HG03159 (cell line): ENCODE results near the gene TAOK1.

ENCODE experiments used
- ATAC-seq: cut with Tn5 transposase; IDR thresholded peaks from one replicate; pipeline ENCODE4 v1.9.1; 2021; ENCODE audit warnings: mild to moderate bottlenecking, moderate library complexity; ENCODE audit not compliant: unreplicated experiment

Gene TAOK1

GRCh38 chr17:29378500-29378899, 11.7 kb upstream of the TAOK1 start:
- ATAC-seq = no peak

- no peak for ATAC-seq
These were observed 10.8 kb upstream of the TAOK1 start for GRCh38 chr17:29379084-29379991.

DNA sequence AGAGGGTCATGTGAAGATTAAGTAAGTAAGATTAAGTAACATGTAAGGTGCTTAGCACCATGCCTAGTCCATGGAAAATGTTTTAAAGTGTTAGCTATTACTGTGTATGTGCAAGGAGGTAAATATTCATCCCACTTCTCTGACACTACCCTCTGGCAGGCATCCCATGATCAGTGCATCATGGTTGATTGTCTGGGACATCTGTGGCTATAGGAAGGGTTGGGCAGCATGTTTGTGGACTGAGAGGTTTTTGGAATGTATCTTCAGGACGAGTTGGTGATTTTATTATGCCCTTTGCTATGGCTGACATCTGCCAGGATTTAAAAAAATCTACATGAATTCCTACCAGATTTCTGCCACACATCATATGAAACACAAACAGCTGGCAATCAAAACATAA, 6.5 kb upstream of the TAOK1 start:
- no peak for ATAC-seq

- no peak for ATAC-seq
These were observed 5.3 kb upstream of the TAOK1 start for GRCh38 chr17:29384901-29385300.

DNA sequence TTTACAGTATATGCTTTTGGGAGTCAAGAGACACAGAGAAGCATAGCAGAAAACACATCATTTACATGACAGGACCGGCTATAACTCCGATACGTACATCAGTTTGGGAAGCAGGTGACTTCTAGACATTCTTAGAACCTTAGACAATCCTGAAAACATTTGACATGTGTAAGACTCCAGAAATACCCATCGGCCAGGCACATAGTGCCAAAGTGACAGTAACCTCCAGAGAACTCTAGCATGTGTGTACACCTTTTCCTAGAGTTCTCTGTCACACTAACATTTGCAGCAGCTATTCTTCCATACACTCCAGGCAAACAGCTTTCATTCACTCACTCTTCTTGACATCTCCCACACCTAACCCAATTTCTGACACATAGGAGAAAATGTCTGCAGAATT, 3.4 kb upstream of the TAOK1 start:
- no peak for ATAC-seq

DNA sequence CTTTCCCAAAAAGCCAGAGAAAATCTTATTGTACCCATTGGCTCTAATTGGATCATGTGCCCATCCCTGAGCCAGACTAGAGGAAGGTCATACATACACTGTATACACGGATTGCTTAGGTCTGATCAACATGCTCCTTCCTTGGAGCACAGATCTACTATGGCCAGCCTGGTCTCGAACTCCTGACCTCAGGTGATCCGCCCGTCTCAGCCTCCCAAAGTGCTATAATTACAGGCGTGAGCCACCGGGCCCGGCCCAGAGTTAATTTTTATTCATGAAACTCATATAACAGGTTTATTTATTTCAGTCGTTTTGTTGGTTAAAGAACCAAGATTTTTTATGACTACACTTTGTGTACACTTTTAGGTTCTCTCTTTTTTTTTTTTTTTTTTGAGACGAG, 1.2 kb upstream of the TAOK1 start:
- ATAC-seq = no peak

GRCh38 chr17:29390851-29391631, 878 bp downstream of the TAOK1 start:
- ATAC-seq = peak; percentile 20

- no peak for ATAC-seq
These were observed 3.3 kb downstream of the TAOK1 start for GRCh38 chr17:29393436-29393835.

GRCh38 chr17:29394761-29395160, 4.6 kb downstream of the TAOK1 start:
- ATAC-seq = no peak

GRCh38 chr17:29396066-29396465, 5.9 kb downstream of the TAOK1 start:
- no peak for ATAC-seq

DNA sequence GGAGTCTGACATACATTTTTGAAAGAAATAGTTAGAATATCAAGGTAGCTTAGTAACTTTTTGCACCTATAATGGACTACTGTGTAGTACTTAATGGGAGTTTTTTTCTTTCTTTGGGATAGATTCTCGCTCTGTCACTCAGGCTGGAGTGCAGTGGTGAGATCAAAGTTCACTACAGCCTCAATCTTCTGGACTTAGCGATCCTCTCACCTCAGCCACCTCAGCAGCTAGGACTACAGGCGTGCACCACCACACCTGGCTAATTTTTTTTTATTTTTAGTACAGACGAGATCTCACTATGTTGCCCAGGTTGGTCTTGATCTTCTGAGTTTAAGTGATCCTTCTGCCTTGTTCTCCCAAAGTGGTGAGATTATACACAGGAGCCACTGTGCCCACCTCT, 9.5 kb downstream of the TAOK1 start:
- ATAC-seq = no peak

GRCh38 chr17:29400818-29401217, 10.7 kb downstream of the TAOK1 start:
- no peak for ATAC-seq

DNA sequence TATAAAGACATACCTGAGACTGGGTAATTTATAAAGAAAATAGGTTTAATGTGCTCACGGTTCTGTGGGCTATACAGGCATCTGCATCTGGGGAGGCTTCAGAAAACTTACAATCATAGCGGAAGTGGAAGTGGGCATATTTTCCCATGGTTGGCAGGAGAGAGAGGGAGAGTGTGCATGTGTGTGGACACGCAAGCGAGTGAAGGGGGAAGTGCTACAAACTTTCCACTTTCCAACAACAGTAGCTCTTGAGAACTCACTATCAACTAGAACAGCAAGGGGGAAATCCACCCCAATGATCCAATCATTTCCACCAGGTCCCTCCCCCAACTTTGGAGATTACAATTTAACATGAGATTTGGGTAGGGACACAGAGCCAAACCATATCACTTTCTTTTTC, 11.1 kb downstream of the TAOK1 start:
- ATAC-seq = no peak

DNA sequence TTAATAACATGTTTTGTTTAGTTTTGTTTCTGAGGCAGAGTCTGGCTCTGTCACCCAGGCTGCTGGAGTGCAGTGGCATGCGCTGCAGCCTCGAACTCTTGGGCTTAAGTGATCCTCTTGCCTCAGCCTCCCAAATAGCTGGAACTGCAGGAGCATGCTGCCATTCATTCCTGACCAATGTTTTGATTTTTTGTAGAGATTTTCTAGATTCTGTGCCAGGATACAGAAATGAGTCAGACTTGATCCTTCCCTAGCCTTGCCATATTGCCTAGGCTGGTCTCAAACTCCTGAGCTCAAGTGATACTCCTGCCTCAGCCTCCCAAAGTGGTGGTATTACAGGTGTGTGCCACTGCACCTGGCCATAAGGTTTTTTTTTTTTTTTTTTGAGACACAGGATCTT, 17.7 kb downstream of the TAOK1 start:
- ATAC-seq = no peak

DNA sequence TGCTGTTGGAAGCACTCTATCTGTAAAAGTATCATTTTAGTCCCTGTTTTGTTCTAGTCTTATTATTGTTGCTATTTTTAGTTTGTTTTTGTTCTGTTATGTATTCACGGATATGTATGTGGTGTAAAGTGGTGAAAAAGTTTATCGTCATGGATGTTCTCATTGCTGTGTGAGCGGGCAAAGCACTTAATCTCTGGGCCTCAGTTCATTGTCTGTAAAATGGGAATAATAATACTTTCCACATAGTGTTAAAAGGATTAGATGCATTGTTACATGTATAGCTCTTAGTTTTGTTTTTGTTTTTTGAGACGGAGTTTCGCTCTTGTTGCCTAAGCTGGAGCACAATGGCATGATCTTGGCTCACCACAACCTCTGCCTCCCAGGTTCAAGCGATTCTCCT, 19.8 kb downstream of the TAOK1 start:
- no peak for ATAC-seq

DNA sequence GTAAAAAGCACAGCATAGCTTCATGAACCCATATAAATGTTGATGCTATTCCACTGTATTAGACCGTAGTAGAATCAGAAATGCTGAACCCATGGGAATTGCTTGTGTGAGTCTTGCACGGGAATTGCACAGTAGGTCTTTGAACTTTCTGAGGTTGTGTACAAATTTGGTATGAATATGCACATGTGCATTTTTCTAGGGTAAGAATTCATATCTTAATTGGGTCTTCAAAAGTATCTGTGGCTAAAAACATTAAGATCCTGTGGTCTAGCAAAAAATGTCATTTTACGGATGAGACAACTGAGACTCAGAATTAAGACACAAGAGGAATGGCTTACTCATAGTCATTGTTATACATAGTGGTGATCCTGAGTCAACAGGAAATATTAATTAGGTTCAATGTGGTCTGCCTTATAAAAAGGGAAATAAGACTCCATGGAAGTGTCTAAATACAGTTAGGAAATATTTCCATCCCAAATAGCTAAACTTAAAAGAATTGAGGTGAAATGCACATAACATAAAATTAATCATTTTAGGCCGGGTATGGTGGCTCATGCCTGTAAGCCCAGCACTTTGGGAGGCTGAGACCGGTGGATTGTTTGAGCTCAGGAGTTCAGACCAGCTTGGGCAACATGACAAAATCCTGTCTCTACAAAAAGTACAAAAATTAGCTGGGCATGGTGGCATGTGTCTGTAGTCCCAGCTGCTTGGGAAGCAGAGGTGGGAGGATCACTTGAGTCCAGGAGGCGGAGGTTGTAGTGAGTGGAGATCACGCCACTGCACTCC, 22.8 kb downstream of the TAOK1 start:
- no peak for ATAC-seq

DNA sequence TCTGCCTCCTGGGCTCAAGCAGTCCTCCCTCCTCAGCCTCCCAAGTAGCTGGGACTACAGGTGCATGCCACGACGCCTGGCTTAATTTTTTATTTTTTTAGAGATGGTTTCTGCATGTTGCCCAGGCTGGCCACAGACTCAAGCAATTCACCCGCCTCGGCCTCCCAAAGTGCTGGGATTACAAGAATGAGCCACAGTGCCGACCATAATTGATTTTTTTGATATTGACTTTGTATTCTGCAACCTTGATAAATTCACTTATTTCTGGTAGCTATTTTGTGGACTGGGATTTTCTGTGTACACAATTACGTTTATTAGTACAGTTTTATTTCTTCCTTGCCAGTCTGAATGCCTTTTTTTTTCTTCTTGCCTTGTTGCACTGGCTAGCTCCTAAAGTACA, 30.0 kb downstream of the TAOK1 start:
- no peak for ATAC-seq

- no peak for ATAC-seq
These were observed 40.1 kb downstream of the TAOK1 start for GRCh38 chr17:29430275-29430674.

DNA sequence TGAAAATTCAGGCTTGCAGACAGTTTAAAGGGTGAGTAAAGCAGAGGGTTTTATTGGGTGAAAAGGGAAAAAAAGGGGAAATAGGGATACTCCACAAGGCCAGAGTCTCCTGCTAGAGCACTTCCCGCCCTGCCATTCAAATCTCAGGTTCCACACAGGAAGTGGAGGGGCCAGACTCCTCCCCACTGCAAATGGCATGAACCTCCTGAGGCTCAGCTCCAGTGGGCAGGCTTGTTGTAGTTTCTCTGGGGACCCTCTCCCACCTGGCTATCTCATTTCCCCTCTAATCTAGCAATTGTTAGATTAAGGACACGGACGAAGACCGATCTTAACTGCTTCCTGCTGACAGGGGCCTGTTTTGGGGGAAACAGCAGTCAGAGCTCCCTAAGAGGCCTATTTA, 43.4 kb downstream of the TAOK1 start:
- ATAC-seq = no peak

- ATAC-seq = no peak
These were observed 44.4 kb downstream of the TAOK1 start for GRCh38 chr17:29434550-29434949.

DNA sequence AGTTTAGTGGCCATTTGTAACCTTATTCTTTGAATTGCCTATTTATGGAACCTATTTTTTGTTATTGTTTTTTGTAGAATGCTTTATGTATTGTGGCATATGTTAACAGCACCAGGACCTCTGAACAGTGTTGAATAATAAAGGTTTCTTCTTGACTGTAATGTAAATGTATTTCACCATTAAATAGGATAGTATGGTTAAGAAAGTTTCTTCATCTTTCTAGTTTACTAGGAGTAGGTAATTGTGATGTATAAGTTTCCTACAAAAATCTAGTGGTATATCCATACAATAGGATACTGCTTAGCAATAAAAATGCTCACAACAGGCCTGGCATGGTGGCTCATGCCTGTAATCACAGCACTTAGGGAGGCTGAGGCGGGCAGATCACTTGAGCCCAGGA, 52.3 kb downstream of the TAOK1 start:
- ATAC-seq = no peak
